ENCODE data around the gene RAB7B.

Gene RAB7B

GRCh38 chr1:206020393-206021007, 17.3 kb upstream of the RAB7B start:
- Histone ChIP-seq H3K27me3 (ENCODE audit: control insufficient read depth, insufficient read depth, low read length) (no peaks in the 10 kb centered on the region), H3K9ac (ENCODE audit: low read length) (peak overlapping the region; percentile 93), H3K36me3 (ENCODE audit: control insufficient read depth, insufficient read depth, low read length) (peaks cover 19% of the 10 kb centered on the region), H3K4me3 (ENCODE audit: low read length) (peak overlapping the region; percentile 90), H3K4me1 (ENCODE audit: control insufficient read depth, insufficient read depth, low read length) (peaks cover 23% of the 10 kb centered on the region), H3K9me3 (ENCODE audit: control insufficient read depth, low read length) (no peaks in the 10 kb centered on the region)

- no peak overlapping the region for H3K4me3 ChIP-seq (ENCODE audit: low read length)
- H3K4me1 ChIP-seq (ENCODE audit: control insufficient read depth, insufficient read depth, low read length), result peaks cover 46% of the 10 kb centered on the region
- no peaks in the 10 kb centered on the region for H3K27me3 ChIP-seq (ENCODE audit: control insufficient read depth, insufficient read depth, low read length)
- no peak overlapping the region for H3K9ac ChIP-seq (ENCODE audit: low read length)
- H3K9me3 ChIP-seq (ENCODE audit: control insufficient read depth, low read length), result no peaks in the 10 kb centered on the region
- peaks cover 25% of the 10 kb centered on the region for H3K36me3 ChIP-seq (ENCODE audit: control insufficient read depth, insufficient read depth, low read length)
Measured at GRCh38 chr1:206015071-206015470, 11.9 kb upstream of the RAB7B start.

- no peaks in the 10 kb centered on the region for H3K9me3 ChIP-seq (ENCODE audit: control insufficient read depth, low read length)
- peaks cover 46% of the 10 kb centered on the region for H3K4me1 ChIP-seq (ENCODE audit: control insufficient read depth, insufficient read depth, low read length)
- no peak overlapping the region for H3K4me3 ChIP-seq (ENCODE audit: low read length)
- H3K27me3 ChIP-seq (ENCODE audit: control insufficient read depth, insufficient read depth, low read length), result no peaks in the 10 kb centered on the region
- no peak overlapping the region for H3K9ac ChIP-seq (ENCODE audit: low read length)
- peaks cover 25% of the 10 kb centered on the region for H3K36me3 ChIP-seq (ENCODE audit: control insufficient read depth, insufficient read depth, low read length)
Measured at GRCh38 chr1:206014601-206015000, 11.4 kb upstream of the RAB7B start.

DNA sequence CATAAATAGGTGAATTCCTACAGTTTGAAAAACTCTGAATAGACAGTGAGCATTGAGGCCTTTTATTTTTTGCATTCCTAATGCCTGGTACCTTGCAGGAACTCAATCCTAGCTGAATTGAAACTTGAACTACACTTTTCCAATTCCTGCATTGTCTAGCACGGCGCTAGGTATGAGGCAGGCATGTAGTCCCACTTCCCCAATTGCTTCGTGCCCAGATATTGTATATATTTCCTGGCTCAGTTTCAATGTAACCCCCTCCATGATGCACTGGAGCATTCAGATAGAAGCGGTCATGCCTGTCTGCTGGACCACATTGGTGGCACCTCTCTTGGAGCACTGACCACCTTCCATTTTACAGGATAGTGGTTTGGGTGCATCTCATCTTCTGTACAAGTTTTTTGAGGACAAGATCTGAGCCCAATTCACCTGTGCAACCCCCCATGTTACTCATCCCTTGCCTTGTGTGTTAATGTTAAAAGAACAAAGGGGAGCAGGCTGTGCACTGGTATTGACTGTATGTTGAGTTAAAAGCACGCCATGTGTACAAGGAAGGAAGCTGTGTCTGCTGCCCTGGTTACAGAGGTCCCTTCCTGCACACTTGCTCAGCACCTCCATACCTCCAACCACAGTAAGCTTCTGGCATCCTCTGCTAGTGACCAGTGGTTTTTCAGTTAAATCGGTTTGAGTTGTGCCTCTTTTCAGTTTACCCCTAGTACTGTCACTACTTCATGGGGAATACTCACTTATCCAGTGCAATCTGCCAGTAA, 10.0 kb upstream of the RAB7B start:
- no peaks in the 10 kb centered on the region for H3K9me3 ChIP-seq (ENCODE audit: control insufficient read depth, low read length)
- H3K36me3 ChIP-seq (ENCODE audit: control insufficient read depth, insufficient read depth, low read length), result peaks cover 25% of the 10 kb centered on the region
- H3K4me3 ChIP-seq (ENCODE audit: low read length), result no peak overlapping the region
- H3K9ac ChIP-seq (ENCODE audit: low read length), result no peak overlapping the region
- H3K4me1 ChIP-seq (ENCODE audit: control insufficient read depth, insufficient read depth, low read length), result peaks cover 46% of the 10 kb centered on the region
- H3K27me3 ChIP-seq (ENCODE audit: control insufficient read depth, insufficient read depth, low read length), result no peaks in the 10 kb centered on the region

- Histone ChIP-seq H3K9ac (ENCODE audit: low read length) (no peak overlapping the region), H3K27me3 (ENCODE audit: control insufficient read depth, insufficient read depth, low read length) (no peaks in the 10 kb centered on the region), H3K4me1 (ENCODE audit: control insufficient read depth, insufficient read depth, low read length) (peaks cover 46% of the 10 kb centered on the region), H3K36me3 (ENCODE audit: control insufficient read depth, insufficient read depth, low read length) (peaks cover 25% of the 10 kb centered on the region), H3K4me3 (ENCODE audit: low read length) (no peak overlapping the region), H3K9me3 (ENCODE audit: control insufficient read depth, low read length) (no peaks in the 10 kb centered on the region)
Measured at GRCh38 chr1:206012086-206012859, 9.1 kb upstream of the RAB7B start.

DNA sequence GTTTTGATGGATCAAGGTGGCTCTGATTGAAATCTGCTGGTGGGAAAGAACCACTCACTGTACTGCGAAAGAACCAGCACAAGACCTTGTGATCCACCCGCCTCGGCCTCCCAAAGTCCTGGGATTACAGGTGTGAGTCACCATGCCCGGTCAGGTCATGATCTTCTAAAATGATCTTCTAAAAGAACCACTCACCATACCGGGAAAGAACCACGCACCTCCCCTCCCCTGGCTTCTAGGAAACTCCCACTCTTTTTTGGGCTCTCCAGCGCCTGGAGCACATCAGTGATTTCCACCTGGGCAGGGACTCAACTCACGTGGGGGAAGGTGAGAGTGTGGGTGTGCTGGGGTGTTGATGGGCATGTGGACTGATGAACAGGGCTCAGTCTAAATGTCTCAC, 7.9 kb upstream of the RAB7B start:
- peaks cover 52% of the 10 kb centered on the region for H3K4me1 ChIP-seq (ENCODE audit: control insufficient read depth, insufficient read depth, low read length)
- H3K9ac ChIP-seq (ENCODE audit: low read length), result no peak overlapping the region
- no peaks in the 10 kb centered on the region for H3K9me3 ChIP-seq (ENCODE audit: control insufficient read depth, low read length)
- no peak overlapping the region for H3K4me3 ChIP-seq (ENCODE audit: low read length)
- H3K27me3 ChIP-seq (ENCODE audit: control insufficient read depth, insufficient read depth, low read length), result no peaks in the 10 kb centered on the region
- H3K36me3 ChIP-seq (ENCODE audit: control insufficient read depth, insufficient read depth, low read length), result peaks cover 24% of the 10 kb centered on the region

DNA sequence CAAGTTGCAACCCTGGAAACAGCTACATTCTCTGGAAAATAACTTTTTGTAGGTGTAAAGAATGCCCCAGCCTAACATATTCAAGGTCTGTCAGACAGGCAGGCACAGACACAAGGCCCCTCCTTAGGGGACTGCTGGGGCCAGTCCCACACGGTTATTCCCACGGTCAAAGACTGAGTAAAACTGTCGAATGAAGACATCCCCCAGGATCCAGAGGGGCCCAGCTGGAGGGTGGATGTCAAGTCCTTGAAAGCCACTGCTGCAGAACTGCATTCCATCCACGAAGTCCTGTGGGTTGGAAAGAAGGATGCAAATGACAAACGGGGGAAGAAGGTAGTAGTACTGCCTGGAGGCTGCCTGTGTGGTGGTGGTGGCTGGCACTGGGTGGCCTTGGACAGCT, 6.9 kb upstream of the RAB7B start:
- H3K9ac ChIP-seq (ENCODE audit: low read length), result no peak overlapping the region
- no peaks in the 10 kb centered on the region for H3K27me3 ChIP-seq (ENCODE audit: control insufficient read depth, insufficient read depth, low read length)
- peaks cover 58% of the 10 kb centered on the region for H3K4me1 ChIP-seq (ENCODE audit: control insufficient read depth, insufficient read depth, low read length)
- H3K9me3 ChIP-seq (ENCODE audit: control insufficient read depth, low read length), result no peaks in the 10 kb centered on the region
- no peak overlapping the region for H3K4me3 ChIP-seq (ENCODE audit: low read length)
- H3K36me3 ChIP-seq (ENCODE audit: control insufficient read depth, insufficient read depth, low read length), result peaks cover 18% of the 10 kb centered on the region

- Histone ChIP-seq H3K4me1 (ENCODE audit: control insufficient read depth, insufficient read depth, low read length) (peaks cover 59% of the 10 kb centered on the region), H3K9me3 (ENCODE audit: control insufficient read depth, low read length) (no peaks in the 10 kb centered on the region), H3K9ac (ENCODE audit: low read length) (no peak overlapping the region), H3K36me3 (ENCODE audit: control insufficient read depth, insufficient read depth, low read length) (no peaks in the 10 kb centered on the region), H3K27me3 (ENCODE audit: control insufficient read depth, insufficient read depth, low read length) (no peaks in the 10 kb centered on the region), H3K4me3 (ENCODE audit: low read length) (no peak overlapping the region)
Measured at GRCh38 chr1:206006946-206007345, 3.8 kb upstream of the RAB7B start.

DNA sequence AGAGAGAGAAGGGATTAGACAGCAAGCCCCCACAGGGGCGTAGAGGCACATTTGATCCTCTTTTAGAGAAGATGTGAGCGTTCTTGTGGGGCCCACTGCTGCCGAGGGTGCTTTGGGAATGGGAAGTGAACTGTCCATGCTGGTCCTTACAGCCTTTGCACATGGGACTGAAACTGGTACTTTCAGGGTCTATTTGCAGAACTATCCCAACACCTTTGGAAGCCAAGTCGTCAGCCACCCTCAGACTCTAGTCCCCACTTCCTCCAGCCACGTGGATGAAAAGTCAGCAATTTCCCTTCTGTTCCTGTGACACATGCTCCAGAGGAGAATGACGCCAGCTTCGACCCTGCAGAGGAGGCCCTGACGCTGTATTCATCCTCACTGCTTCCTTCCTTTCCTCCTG, 2.6 kb upstream of the RAB7B start:
- Histone ChIP-seq H3K36me3 (ENCODE audit: control insufficient read depth, insufficient read depth, low read length) (no peaks in the 10 kb centered on the region), H3K4me3 (ENCODE audit: low read length) (no peak overlapping the region), H3K9me3 (ENCODE audit: control insufficient read depth, low read length) (no peaks in the 10 kb centered on the region), H3K27me3 (ENCODE audit: control insufficient read depth, insufficient read depth, low read length) (no peaks in the 10 kb centered on the region), H3K4me1 (ENCODE audit: control insufficient read depth, insufficient read depth, low read length) (peaks cover 58% of the 10 kb centered on the region), H3K9ac (ENCODE audit: low read length) (peak overlapping the region; percentile 52)

GRCh38 chr1:206005234-206005633, 2.0 kb upstream of the RAB7B start:
- Histone ChIP-seq H3K4me3 (ENCODE audit: low read length) (no peak overlapping the region), H3K9ac (ENCODE audit: low read length) (peak overlapping the region; percentile 52), H3K4me1 (ENCODE audit: control insufficient read depth, insufficient read depth, low read length) (peaks cover 64% of the 10 kb centered on the region), H3K27me3 (ENCODE audit: control insufficient read depth, insufficient read depth, low read length) (no peaks in the 10 kb centered on the region), H3K9me3 (ENCODE audit: control insufficient read depth, low read length) (no peaks in the 10 kb centered on the region), H3K36me3 (ENCODE audit: control insufficient read depth, insufficient read depth, low read length) (no peaks in the 10 kb centered on the region)

DNA sequence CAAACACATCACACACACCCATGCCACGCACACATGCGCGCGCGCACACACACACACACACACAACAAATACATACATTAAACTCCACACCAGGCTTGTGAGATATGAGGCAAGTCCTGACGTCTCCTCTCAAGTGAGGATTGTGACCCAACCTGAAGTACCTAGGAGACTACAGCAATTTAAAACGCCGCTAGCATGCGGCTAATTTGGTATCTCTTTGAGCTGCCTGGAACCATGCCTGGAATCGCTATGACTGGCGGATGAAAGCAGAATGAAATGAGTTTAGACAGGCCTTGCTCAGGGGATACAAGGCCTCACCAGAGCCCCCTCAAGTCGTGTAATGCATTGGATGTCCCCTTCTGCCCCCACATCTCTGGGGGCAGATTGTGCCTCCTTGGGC, 1.6 kb upstream of the RAB7B start:
- no peaks in the 10 kb centered on the region for H3K9me3 ChIP-seq (ENCODE audit: control insufficient read depth, low read length)
- H3K9ac ChIP-seq (ENCODE audit: low read length), result peak overlapping the region; percentile 52
- no peaks in the 10 kb centered on the region for H3K27me3 ChIP-seq (ENCODE audit: control insufficient read depth, insufficient read depth, low read length)
- no peaks in the 10 kb centered on the region for H3K36me3 ChIP-seq (ENCODE audit: control insufficient read depth, insufficient read depth, low read length)
- H3K4me1 ChIP-seq (ENCODE audit: control insufficient read depth, insufficient read depth, low read length), result peaks cover 64% of the 10 kb centered on the region
- no peak overlapping the region for H3K4me3 ChIP-seq (ENCODE audit: low read length)

Data from mucosa of stomach (tissue), 1 donor.